CMK (cell line): ENCODE data around the gene LEMD2.

Experiments used
- DNase-seq: peaks from one replicate; pipeline ENCODE4 v3.0.0-alpha.2; 2010; ENCODE audit warnings: low read depth

Gene LEMD2

DNA sequence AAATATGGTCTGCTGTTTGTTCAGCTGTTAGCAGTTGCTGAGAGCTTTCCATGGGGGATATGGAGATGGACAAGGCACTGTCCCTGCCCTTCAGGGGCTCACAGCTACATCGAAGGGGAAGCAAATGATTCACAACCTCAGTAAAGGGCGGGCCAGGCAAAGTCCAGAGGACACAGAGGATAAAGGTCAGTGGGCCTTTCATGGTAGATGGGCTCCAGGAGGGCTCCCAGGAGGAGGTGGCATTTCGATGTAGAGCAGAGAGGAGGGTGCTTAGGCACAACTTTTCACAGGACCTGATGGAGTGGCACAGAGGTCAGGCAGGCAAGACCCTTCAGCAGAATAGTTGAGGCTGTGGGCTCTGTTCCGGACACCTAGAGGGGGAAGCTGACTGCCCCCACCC, 30.1 kb upstream of the LEMD2 start:
- no peak for DNase-seq

DNA sequence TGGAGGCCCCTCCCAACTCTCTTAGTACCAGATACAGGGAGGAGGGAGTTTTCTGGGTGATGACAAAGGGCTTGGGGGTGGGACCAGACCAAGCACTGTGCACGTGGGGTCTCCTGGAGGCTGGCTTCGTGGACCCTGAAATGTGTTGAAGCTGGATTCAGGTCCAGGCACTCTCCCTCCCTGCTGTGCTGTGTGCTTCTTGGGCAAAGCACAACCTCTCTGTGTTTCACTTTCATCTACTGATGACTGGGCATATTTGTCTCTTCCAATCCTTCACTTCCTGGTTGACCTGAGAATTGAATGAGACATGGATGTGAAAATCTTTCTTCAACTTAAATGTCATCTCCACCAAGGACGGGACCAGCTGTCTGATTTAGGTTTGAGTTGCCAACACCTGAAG, 29.4 kb upstream of the LEMD2 start:
- no peak for DNase-seq

DNA sequence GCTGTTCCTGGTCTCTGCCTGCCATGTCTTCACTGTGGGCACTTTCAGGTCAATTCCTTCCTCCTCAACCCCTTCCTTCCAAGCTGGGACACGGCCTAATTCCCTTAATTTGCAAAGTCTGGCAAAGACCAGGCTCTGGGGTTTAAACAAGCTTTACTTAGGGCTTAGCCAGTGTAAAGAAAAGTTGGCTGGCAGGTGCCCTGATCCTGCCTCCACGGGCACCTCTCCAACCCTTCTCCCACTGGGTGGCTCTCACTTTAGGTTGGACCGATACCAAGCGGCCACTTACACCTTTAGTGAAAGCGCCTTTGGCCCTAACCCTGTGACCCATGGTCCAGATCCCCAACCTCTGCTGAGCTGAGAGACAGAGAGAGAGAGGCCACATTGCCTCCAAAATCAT, 28.6 kb upstream of the LEMD2 start:
- DNase-seq: no peak

DNA sequence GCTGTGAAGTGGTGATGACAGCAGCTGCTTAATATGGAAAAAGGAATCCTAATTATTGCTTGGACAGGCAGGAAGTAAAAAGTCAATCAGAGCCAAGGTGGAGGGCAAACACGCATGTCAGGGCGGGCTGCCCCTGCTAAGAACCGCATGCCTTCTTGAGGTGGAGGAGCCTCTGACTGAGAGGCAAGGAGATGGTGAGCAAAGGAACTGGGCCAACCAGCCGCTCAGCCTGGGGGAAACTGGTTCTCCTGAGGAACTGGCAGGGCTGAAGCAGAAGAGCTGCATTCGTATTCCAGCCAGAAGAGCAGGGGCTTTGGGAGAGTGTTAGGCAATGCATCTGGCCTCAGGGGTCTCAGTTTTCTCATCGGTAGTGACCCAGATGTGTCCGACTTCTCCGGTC, 28.0 kb upstream of the LEMD2 start:
- DNase-seq: no peak

DNA sequence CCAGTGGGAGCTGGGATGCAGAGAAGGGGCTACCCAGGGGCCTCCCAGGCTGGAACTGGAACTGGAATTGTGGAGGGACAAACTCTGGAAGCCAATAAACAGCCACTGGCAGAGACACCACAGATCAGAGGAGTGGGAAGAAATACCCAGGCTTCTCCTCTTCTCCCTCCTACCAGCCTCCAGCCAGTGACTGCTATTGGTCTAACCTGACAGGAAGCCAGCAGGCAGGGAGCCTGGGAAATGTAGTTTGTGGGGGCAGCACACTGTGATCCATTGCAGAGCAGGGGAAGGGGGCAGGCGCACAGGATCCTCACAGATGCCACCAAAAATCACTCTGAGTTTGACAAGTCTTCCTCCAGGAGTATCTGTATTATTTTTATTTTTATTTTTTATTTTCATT, 26.9 kb upstream of the LEMD2 start:
- no peak for DNase-seq

DNA sequence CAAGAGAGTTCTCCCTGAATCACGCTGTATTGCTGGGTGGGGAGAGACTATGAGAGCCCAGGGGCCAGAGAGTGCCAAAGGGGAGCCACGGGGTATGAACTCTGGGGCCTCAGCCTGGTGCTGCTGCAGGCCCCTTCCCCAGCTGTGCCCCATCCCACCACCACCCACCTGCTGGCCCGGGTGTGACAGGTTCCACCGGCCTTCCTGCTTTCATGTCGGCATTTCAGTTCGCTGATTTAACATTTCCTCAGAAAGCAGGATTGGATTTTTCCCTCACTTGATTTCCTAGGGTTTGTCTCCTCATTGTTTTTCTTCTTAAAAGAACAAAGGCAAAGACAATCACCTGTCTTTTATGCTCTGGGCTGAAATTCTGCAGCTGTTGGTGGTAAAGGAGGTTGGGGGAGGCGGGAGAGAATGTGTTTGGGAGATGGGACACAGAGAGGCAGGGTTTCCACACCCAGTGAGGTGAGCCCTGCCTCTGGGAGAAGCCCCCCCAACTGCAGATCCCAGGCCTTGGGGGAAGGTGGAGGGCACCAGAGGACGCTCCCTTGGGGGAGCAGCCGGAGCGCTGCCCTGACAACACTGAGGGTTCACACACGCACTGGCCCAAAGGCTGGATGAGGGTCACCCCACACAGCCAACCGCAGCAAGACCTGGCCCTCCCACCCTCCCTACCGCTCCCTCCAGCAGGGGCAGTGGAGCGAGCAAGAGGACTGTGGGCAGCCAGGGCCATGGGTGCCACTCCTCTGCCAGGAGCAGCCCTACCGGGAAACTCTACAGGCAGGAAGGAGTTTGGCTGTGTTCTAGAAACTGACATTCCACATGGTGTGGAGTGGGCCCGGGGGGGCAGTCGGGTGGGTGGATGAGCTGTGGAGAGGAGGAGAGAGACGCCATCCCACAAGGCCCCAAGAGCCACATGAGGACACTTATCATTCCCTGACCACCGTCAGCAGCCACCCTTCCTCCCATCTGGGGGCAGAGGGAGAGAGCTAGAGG, 25.4 kb upstream of the LEMD2 start:
- DNase-seq: no peak

DNA sequence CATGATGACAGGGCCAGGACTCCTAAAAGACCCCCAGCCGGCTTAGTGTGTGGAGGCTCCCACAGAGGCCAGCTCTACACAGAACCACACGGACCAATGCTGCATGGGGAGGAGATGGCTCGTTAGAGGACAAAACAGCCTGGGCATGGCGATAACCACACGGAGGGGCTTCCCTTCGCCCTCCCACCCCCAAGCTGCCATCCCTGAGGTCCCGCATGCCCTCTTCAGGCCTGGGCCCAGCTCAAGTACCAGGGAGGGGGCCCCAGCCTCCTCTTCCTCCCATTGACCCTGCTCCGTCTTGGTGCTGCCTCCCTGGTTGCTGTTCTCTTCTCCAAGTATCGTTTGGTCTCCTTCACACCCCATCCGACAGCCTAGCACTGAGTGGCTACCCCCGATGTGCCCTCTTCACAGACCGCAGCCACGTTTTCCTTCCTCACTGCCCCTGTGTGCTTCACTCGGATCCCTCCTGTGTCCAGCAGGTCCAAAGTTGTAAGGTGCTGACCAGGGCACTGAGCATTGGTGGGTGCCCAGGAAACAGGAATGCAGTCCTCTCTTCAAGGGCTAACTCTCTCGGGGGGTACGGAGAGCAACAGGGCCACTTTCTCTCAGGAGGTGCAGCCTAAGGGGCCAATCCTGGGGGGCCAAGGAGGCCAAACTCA, 24.4 kb upstream of the LEMD2 start:
- no peak for DNase-seq

DNA sequence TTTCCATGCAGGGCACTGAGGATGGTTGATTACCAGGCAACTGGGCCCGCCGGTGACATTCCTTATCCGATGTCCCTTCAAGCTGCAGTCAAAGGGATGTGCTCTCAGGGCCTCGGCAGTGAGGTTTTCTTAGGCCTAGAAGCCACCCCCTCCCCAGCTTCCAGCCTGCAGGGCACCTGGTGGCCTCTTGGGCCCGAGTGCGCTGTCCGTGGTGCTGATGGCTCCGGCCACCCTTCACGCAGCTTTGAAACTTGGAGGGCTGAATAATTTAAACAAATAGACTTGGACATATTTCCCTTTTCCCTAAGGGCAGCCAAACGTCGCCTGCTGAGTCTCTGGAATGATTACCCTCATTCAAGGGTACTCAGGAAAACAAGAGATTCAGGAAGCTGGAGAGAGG, 23.7 kb upstream of the LEMD2 start:
- DNase-seq: no peak

DNA sequence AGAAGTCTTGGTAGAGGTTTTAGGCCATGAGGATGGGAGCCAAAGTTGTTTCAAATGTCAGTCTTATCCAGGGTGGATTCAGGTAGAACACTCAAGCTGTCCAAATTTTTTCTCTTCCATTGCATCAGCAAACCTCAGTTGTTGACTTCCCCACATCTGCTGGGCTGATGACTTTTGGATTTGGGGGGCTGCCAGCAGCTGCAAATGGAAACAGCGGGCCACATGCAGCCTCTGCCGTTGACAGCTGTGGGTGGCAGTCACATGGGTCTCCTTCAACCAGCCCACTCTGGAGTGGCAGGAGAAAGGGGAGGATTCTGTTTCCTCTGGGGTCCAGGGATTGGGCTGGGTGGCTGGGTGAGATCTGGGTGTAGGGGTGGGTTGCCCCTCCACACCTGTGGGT, 20.7 kb upstream of the LEMD2 start:
- DNase-seq: no peak

DNA sequence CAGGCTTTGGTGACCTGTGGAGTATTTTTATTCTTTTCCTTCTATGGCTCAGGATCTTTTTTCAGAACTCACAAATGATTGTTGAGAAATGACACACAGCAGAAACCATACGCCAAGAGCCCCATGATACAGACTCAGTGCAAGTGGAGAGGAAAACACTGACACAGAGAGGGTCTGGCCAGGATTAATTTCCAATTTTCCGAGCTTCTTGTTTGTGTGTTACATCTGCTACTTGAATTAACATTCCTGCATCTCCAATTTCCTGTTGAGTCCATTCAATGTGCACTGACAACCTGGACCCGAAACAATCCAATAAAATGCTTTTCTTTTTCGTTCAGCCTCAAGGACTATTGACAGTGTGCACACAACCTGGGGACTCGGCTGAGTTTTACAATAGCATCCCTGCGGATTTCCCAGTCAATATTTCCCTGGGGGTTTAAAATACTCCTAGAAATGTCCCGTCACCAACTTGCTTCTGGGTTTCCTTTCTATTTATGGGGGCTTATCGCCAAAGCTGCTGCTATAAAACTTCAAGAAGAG, 19.8 kb upstream of the LEMD2 start:
- no peak for DNase-seq

DNA sequence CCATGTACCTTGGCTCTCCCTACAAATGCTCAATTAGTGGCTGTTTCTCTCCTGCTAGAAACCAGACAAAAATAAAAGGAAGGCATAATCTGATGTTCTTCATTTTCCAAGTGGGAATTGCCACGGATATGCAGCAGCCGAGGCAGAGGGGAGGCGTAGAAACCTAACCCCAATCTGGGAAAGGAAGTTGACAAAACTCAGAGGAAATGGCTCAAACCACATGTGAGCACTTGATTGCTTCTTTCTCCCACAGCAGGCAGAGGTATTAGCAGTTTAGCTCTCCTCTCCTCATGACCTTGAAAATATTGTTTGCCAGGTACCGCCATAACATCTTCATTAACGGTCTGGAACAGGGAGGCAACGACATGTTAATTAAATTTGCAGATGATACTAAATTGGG, 18.7 kb upstream of the LEMD2 start:
- DNase-seq: no peak

DNA sequence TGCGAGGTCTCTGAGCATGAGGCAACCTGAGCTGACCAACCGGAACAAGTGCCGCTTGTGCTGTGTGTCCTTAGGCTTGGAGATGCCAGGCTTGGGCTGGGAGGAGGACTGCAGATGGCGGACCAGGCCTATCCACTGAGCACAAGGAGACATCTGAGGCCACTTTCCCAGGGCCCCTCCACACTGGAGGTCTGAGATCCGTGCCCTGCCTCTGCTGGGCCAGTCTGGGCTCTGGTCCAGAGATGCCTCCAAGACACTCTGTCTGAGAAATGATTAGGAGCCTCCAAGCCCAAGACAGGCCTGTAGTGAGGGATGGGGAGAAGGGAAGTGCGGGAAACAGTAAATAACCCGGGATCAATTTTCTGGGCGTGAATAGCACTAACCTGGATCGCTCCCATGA, 17.9 kb upstream of the LEMD2 start:
- DNase-seq: no peak

DNA sequence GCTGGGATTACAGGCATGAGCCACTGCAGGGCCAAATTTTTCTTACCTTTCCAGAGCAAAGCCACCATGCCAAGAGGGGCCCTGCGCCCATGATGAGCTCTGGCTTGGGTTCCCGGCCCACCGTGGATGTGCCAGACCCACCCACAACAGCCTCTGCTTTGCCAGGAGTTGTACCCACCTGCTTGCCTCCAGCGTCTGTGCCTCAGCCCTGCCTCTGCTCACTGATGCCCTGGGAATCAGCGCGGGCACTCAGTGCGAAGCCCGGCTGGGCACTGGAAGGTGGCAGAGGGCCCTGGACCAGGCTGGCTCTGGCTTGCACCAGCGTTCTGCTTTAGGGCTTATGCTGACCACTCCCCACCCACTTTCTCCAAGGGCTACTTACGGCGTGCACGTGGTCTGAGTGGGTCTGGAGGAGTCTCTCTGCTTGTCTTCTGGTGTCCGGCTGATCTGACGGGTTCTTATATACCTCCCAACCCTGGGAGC, 14.7 kb upstream of the LEMD2 start, which contains the start of gene MLN:
MLN (minus strand) TSS at position 433 of the 483 bp plus-strand sequence. CDS start 2,840 bp downstream, outside the sequence.
- DNase-seq: no peak

DNA sequence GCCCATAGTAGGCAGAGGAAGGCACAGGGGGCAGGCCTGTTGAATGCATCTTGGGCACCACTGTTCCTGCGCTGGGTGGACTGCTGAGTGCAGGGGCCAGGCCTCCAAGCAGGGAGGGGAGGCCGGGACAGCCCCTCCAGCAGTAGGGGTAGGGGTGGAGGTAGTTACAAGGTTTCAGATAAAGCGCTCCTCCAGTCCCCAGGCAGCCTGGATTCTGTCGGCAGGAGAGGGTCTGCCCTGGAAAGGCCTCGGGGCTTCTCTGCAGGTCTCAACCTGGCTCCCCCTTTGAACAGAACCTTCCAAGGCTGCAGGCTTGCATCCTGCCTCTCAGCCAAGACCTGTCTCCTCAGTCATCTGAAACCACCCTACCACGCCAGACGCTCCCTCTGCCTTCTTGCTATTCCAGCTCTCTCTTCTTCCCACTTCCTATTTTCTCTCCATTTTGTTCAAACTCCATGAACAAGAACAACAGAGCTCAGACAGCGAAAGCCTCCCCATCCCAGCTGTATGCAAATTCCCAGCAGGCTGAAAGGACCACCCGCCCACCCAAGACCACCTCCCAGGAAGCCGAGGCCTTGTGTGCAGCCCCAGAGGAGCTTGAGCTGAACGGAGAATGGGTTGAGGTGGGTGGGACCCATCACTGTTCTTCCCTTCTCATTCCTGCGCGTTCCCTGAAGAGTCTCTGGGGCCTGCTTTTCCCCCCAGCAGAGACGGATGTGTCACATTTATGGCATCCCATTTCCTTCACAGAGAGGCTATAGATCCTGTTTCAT, 13.4 kb upstream of the LEMD2 start:
- no peak for DNase-seq

DNA sequence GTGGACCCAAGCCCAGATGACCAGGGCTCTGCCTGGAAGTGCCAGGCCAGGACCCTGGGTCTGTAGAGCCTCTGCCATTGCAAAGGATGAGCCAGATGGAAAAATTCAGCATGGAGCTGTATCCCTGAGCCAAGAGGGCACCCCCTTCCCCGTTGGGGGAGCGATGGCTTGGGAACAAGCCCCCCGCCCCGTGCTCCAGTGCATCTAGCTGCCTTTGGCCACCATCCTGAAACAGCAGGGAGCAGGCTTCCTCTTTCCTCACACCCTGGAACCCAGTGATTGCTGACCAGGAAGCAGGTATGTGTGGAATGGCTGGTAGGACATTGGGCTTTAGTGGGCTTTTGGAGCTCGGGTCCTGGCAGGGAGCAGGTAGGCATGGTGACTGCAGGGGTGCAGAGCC, 12.7 kb upstream of the LEMD2 start:
- no peak for DNase-seq

DNA sequence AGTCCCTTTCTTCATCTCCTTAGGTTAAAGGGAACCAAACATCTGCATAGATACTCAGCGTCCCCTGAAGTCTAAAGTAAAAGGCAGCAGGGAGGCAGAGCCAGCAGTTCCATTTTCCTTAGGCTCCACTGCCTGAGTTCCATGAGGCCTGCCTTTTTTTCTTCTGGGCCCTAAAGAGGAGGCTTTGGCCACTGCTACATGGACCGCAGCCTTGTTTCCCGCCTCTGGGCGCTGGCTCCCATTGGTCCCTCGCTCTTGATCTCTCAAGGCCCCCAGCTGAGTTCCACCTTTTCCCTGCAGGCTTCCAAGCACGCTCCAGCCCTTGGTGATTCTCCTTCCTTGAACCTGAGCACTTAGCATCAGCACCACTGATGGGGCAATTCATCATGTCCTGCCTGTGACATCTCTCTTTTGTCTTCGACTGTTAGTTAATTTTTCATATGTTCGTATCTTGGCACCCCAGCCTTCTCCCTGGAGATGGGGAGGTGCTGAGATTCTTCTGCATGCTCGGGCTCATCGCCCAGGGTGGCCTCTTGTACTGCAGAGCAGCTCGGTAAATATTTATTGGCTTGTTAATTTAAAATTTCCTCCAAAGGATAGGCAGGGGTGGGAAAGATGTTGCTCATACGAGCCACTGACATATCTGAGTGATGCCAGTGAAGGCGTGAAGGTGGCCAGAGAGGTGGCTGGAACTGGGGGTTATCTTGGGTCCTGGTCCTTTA, 11.5 kb upstream of the LEMD2 start:
- no peak for DNase-seq

DNA sequence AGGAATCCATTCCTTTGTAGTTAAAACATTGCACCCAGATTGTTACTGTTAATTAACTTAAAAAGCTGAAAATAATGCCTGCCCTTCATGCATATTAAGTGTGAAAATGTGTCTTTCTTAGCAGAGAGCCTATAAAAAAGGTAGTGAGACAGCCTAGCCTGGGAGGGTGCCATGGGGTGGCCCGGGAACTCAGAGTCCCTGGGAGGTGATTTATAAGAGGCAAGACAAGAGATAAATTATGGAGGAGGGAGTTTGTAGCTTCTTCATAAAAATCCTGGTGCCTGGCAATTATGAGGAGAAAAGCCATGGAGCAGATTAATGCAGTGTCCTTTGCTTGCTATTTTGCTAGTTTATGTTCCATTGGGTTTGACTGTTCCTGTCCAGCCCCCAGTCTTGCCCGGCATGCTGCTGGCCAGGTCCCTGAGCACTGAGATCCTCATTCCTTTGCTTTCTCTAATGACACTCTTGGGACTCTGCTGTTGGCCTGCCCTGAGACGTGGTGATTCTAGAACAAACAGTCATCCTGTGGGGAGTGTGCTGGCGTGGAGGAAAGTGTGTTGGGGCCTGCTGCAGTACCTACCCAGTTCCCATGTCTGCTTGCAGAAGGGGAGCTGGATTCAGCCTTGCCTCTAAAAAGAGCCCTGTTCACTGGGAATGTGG, 10.7 kb upstream of the LEMD2 start:
- no peak for DNase-seq

DNA sequence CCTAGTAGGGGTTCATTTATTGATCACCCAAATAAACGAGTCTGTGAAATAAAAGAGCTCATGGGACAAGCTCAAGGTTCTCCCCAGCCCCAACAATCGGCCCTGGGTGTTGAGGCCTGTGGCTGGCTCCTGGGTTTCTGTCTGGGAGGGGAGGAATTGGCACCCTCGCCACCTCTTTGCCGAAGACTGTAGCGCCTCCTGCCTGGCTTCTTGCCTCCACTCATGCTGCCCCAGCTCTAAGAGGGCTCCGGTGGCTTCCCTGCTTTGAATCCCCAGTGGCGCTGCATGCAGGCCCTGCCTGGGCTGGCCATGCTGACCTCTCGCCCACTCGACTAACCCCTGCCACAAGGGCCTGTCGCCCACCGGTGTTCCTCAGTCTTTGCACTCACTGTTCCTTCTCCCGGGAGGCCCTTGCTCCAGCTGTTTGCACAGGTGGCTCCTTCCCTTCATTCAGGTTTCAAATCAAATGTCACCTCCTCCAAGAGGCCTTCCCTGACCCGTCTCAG, 9.5 kb upstream of the LEMD2 start:
- DNase-seq: no peak

DNA sequence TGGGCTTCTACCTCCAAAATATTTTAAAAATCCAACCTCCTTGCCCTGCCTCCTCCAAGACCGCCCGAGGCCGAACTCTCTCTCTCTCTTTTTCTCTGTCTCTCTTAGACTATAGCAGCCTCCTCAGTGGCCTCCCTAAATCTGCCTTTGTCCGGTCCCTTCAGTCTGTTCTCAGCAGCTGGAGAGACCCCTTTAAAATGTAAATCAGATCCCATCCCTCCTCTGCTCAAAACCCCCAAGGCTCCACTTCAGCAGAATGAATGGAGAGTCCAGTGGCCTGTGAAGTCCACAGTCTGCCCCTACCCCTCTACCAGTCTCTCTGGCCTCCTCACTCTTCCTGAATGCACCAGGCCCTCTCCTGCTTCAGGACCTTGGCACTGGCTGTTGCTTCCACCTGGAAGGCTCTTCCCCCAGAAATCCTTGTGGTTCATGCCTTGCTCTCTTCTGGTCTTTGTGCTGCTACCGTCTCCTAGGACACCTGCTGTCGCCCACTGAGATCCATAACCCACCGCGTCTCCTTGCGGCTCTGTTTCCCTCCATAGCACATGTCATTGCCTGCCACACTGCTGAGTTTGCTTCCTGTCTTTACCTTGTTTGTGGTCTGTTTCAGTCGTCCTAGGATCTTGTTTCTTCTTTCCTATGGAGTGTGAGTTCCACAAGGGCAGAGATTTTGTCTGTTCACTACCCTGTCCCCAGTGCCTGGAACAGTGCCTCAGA, 8.9 kb upstream of the LEMD2 start:
- DNase-seq: no peak
